D721Med (cell line): Measurements from ENCODE around the gene CFAP70.
"Not testable (repeated sequence)": the region's sequence is repeated elsewhere in the genome, so short reads cannot be mapped to it uniquely, and the experiment has no call there.

Source experiments
- DNase-seq: peaks from one replicate; pipeline ENCODE4 v3.0.0; 2011; ENCODE audit warnings: low spot score; ENCODE audit not compliant: insufficient read length
- FAIRE-seq: peaks from 2 replicates; lab custom pipeline; 2011; peaks lifted over from hg19 to GRCh38; lab: Jason Lieb, UNC
- CTCF ChIP-seq: IDR thresholded peaks from 2 replicates; pipeline ENCODE4 v1.5.1; 2012; ENCODE audit warnings: mild to moderate bottlenecking, control low read depth; ENCODE audit not compliant: insufficient read depth; ENCODE audit errors: missing control alignments

Gene CFAP70

GRCh38 chr10:73340121-73340520 is 18.5 kb downstream of the CFAP70 start:
- no peak for TF ChIP-seq CTCF
- no peak for FAIRE-seq
- DNase-seq, result no peak

GRCh38 chr10:73339436-73339835 is 19.2 kb downstream of the CFAP70 start:
- FAIRE-seq (no peak), DNase-seq (no peak)
- no peak for TF ChIP-seq CTCF

GRCh38 chr10:73338801-73339368 is 19.8 kb downstream of the CFAP70 start:
- no peak for DNase-seq
- no peak for TF ChIP-seq CTCF
- FAIRE-seq, result no peak

GRCh38 chr10:73333202-73333601 is 25.5 kb downstream of the CFAP70 start:
- FAIRE-seq, result no peak
- TF ChIP-seq CTCF, result no peak

GRCh38 chr10:73332379-73332778 is 26.3 kb downstream of the CFAP70 start:
- no peak for FAIRE-seq
- DNase-seq, result no peak
- TF ChIP-seq CTCF, result no peak

More at GRCh38 chr10:73333202-73333601, 25.5 kb downstream of the CFAP70 start:
- DNase-seq, result no peak

GRCh38 chr10:73328523-73328922 is 30.1 kb downstream of the CFAP70 start:
- not testable (repeated sequence) for FAIRE-seq, DNase-seq

GRCh38 chr10:73325290-73325689 is 33.4 kb downstream of the CFAP70 start:
- DNase-seq, FAIRE-seq: not testable (repeated sequence)

GRCh38 chr10:73323582-73323981 is 35.1 kb downstream of the CFAP70 start:
- not testable (repeated sequence) for DNase-seq, FAIRE-seq

GRCh38 chr10:73310475-73310874 is 48.2 kb downstream of the CFAP70 start:
- no peak for TF ChIP-seq CTCF
- FAIRE-seq (no peak), DNase-seq (no peak)
